HG03439 (cell line): ENCODE results near the gene RARS2.
"Not testable (repeated sequence)": the region's sequence is repeated elsewhere in the genome, so short reads cannot be mapped to it uniquely, and the experiment has no call there.

Experiments used
- ATAC-seq: cut with Tn5 transposase; IDR thresholded peaks from one replicate; pipeline ENCODE4 v1.9.1; 2021; ENCODE audit warnings: mild to moderate bottlenecking, moderate library complexity; ENCODE audit not compliant: unreplicated experiment

Gene RARS2

GRCh38 chr6:87504441-87504840 is 85.3 kb downstream of the RARS2 start:
- ATAC-seq = no peak

- no peak for ATAC-seq
Measured at GRCh38 chr6:87501809-87502572, 87.8 kb downstream of the RARS2 start.

GRCh38 chr6:87498048-87498447 is 91.7 kb downstream of the RARS2 start:
- no peak for ATAC-seq

- no peak for ATAC-seq
Measured at GRCh38 chr6:87494761-87495422, 94.9 kb downstream of the RARS2 start.

GRCh38 chr6:87489326-87489725 is 100.5 kb downstream of the RARS2 start:
- ATAC-seq = not testable (repeated sequence)

- ATAC-seq = no peak
Measured at GRCh38 chr6:87487555-87487954, 102.2 kb downstream of the RARS2 start.

- no peak for ATAC-seq
Measured at GRCh38 chr6:87484491-87484890, 105.3 kb downstream of the RARS2 start.

GRCh38 chr6:87483929-87484328 is 105.9 kb downstream of the RARS2 start:
- no peak for ATAC-seq

GRCh38 chr6:87482366-87482765 is 107.4 kb downstream of the RARS2 start:
- ATAC-seq = no peak

GRCh38 chr6:87481931-87482330 is 107.9 kb downstream of the RARS2 start:
- ATAC-seq = no peak

- ATAC-seq = peak; percentile 75
Measured at GRCh38 chr6:87473419-87473903, 116.3 kb downstream of the RARS2 start.

GRCh38 chr6:87472525-87473418 is 117.0 kb downstream of the RARS2 start, which contains the start of gene SLC35A1:
Gene SLC35A1 (plus strand): TSS chr6:87472974. CDS start chr6:87473004, 30 bp downstream.
- ATAC-seq = peak; percentile 96

- ATAC-seq = no peak
Measured at GRCh38 chr6:87465051-87465450, 124.7 kb downstream of the RARS2 start.
